ENCODE data around the gene VARS1. TPM values are rescaled to one million over a fixed set of nuclear protein-coding genes. Genes with fewer than 3 reads are reported as not detected.

Gene VARS1
- total and polyA plus RNA-seq, 2 experiments from 2014 or later, result 71.2 to 137 TPM

DNA sequence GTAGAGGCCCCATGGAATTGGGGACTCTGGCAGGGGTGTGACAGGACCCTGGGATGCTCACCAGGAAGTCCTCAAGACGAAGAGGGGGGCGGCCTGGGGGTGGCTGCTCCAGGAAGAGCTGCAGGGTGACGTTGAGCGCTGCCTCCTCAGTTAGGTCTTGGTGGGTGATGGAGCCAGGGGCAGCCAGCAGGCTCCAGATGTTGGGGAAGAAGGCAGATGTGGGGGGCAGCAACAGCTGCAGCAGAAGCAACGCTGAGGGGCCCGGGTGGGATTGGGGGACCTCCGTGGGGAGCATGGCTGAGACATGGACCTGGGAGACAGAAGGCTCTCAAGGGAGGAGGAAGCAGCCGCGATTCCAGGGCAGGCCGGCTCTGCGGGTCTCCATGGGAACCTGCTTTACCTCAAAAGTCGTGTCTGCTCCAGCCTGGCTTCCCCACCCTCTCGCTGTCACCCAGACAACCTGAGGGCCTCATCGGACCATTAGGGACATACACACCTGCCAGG is 19.0 kb downstream of the VARS1 start (continued):
- TF ChIP-seq, protein P1, sequence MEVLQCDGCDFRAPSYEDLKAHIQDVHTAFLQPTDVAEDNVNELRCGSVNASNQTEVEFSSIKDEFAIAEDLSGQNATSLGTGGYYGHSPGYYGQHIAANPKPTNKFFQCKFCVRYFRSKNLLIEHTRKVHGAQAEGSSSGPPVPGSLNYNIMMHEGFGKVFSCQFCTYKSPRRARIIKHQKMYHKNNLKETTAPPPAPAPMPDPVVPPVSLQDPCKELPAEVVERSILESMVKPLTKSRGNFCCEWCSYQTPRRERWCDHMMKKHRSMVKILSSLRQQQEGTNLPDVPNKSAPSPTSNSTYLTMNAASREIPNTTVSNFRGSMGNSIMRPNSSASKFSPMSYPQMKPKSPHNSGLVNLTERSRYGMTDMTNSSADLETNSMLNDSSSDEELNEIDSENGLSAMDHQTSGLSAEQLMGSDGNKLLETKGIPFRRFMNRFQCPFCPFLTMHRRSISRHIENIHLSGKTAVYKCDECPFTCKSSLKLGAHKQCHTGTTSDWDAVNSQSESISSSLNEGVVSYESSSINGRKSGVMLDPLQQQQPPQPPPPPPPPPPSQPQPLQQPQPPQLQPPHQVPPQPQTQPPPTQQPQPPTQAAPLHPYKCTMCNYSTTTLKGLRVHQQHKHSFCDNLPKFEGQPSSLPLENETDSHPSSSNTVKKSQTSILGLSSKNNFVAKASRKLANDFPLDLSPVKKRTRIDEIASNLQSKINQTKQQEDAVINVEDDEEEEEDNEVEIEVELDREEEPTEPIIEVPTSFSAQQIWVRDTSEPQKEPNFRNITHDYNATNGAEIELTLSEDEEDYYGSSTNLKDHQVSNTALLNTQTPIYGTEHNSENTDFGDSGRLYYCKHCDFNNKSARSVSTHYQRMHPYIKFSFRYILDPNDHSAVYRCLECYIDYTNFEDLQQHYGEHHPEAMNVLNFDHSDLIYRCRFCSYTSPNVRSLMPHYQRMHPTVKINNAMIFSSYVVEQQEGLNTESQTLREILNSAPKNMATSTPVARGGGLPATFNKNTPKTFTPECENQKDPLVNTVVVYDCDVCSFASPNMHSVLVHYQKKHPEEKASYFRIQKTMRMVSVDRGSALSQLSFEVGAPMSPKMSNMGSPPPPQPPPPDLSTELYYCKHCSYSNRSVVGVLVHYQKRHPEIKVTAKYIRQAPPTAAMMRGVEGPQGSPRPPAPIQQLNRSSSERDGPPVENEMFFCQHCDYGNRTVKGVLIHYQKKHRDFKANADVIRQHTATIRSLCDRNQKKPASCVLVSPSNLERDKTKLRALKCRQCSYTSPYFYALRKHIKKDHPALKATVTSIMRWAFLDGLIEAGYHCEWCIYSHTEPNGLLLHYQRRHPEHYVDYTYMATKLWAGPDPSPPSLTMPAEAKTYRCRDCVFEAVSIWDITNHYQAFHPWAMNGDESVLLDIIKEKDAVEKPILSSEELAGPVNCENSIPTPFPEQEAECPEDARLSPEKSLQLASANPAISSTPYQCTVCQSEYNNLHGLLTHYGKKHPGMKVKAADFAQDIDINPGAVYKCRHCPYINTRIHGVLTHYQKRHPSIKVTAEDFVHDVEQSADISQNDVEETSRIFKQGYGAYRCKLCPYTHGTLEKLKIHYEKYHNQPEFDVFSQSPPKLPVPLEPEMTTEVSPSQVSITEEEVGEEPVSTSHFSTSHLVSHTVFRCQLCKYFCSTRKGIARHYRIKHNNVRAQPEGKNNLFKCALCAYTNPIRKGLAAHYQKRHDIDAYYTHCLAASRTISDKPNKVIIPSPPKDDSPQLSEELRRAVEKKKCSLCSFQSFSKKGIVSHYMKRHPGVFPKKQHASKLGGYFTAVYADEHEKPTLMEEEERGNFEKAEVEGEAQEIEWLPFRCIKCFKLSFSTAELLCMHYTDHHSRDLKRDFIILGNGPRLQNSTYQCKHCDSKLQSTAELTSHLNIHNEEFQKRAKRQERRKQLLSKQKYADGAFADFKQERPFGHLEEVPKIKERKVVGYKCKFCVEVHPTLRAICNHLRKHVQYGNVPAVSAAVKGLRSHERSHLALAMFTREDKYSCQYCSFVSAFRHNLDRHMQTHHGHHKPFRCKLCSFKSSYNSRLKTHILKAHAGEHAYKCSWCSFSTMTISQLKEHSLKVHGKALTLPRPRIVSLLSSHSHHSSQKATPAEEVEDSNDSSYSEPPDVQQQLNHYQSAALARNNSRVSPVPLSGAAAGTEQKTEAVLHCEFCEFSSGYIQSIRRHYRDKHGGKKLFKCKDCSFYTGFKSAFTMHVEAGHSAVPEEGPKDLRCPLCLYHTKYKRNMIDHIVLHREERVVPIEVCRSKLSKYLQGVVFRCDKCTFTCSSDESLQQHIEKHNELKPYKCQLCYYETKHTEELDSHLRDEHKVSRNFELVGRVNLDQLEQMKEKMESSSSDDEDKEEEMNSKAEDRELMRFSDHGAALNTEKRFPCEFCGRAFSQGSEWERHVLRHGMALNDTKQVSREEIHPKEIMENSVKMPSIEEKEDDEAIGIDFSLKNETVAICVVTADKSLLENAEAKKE (CRISPR knock-in tag; IDR thresholded peaks at IDR 0.05), result no peak
- TF ChIP-seq ZNF114 (CRISPR knock-in tag; IDR thresholded peaks at IDR 0.05) (no peak), NANOG (IDR thresholded peaks at IDR 0.05; ENCODE audit: borderline replicate concordance) (no peak)

DNA sequence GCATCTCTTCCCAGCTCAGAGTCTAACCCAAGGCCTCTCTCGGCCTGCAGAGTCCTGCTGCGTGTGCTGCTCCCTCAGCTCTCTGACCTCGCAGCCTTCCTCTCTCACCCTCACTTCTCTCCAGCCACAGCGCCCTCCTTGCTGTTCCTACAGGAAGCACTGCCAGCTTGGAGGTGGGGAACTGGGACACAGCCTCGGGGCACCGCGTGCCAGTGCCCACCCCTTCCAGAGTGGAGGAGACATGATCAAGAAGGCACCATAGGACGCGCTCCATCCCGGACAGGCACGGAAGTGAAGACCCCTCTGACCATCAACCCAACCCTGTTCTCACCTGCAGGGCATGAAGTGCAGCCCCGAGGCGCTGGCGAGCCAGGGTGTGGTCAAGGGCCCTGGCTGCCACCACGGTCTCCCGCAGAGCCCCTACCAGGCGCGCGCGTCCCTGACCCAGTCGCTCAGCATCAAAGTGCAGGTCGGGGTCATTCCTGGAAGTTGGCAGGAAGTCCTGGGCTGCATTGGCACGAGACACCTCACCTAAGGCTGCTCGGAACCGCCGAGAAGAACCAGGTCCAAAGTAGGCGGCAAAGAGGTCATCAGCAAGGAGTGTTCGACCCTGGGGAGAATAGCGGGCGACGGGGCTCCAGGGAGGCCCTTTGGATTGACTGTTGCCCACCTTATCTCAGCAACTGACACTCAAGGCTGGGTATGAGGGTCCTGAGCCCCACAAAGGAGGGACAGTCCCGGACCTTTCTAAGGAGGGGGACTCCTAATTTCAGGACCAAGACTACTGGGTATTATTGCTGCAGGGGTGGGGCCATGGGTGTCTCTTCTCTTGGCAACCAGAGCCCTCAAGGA is 19.7 kb downstream of the VARS1 start:
- Mint-ChIP-seq H3K4me1 (no peaks in the 10 kb centered on the region), H3K36me3 (ENCODE audit: low read depth) (peaks cover 20% of the 10 kb centered on the region), H3K27ac (no peak overlapping the region), H3K27me3 (ENCODE audit: insufficient read depth, low read depth, poor library complexity) (peaks cover 22% of the 10 kb centered on the region), H3K4me3 (no peak overlapping the region), H3K9me3 (no peaks in the 10 kb centered on the region)
- Histone ChIP-seq H3K9me2 (ENCODE audit: insufficient read depth) (no peaks in the 10 kb centered on the region), H3F3A (replicated peaks; ENCODE audit: low read depth) (peaks cover 4% of the 10 kb centered on the region; the same call in 1 of the 2 replicates), H3K27ac (ENCODE audit: low read depth) (no peak overlapping the region), H3K4me3 (no peak overlapping the region), H2AFZ (no peak overlapping the region), H3K4me1 (ENCODE audit: insufficient read depth) (no peaks in the 10 kb centered on the region), H3K27me3 (ENCODE audit: insufficient read depth) (no peaks in the 10 kb centered on the region), H3K4me2 (no peak overlapping the region), H3K79me2 (replicated peaks; ENCODE audit: insufficient read depth) (no peaks in the 10 kb centered on the region), H3K36me3 (ENCODE audit: insufficient read depth) (no peaks in the 10 kb centered on the region), H4K20me1 (replicated peaks; ENCODE audit: insufficient read depth) (no peaks in the 10 kb centered on the region; the same call in 1 of the 2 replicates)
- ATAC-seq (no peak), DNase-seq (ENCODE audit: low spot score) (no peak)
- TF ChIP-seq NANOG (IDR thresholded peaks at IDR 0.05; ENCODE audit: borderline replicate concordance), result no peak

Data from GM23338 (cell line).